GM12875 (cell line): ENCODE results near the gene THAP9.

Source experiments
- H3K4me3 ChIP-seq: one replicate; pipeline ENCODE4 v1.5.1; 2011; ENCODE audit warnings: low read depth, low read length, control low read depth
- CTCF ChIP-seq: IDR thresholded peaks from 2 replicates; pipeline ENCODE4 v1.5.1; 2011; ENCODE audit warnings: low read depth, mild to moderate bottlenecking, control low read depth, inconsistent platforms, low read length, moderate library complexity, borderline replicate concordance; ENCODE audit not compliant: insufficient read depth

The THAP9 gene

GRCh38 chr4:82890528-82890900 lies 10.0 kb upstream of the THAP9 start:
- peak overlapping the region; percentile 90 for H3K4me3 ChIP-seq
- TF ChIP-seq CTCF = no peak

GRCh38 chr4:82890901-82891706 lies 9.4 kb upstream of the THAP9 start, which contains the start of gene SEC31A:
SEC31A (minus strand) TSS chr4:82891153; CDS start chr4:82881936, 9,217 bp downstream.
- peak within 1 kb of the TSS; percentile 90 for H3K4me3 ChIP-seq
- TF ChIP-seq CTCF = no peak

- peak overlapping the region; percentile 90 for H3K4me3 ChIP-seq
- TF ChIP-seq CTCF = no peak
Observed at GRCh38 chr4:82891707-82892466, 8.6 kb upstream of the THAP9 start.

- no peak overlapping the region for H3K4me3 ChIP-seq
- no peak for TF ChIP-seq CTCF
Observed at GRCh38 chr4:82892467-82892802, 8.1 kb upstream of the THAP9 start.

- no peak for TF ChIP-seq CTCF
- no peak overlapping the region for H3K4me3 ChIP-seq
Observed at GRCh38 chr4:82893942-82894341, 6.6 kb upstream of the THAP9 start.

- no peak for TF ChIP-seq CTCF
- no peak overlapping the region for H3K4me3 ChIP-seq
Observed at GRCh38 chr4:82896755-82897154, 3.8 kb upstream of the THAP9 start.
